Hepatocyte (in vitro differentiated cells): Measurements from ENCODE around the gene ELL. TPM values are rescaled to one million over a fixed set of nuclear protein-coding genes. Genes with fewer than 3 reads are reported as not detected.

Experiments
- DNase-seq: peaks from one replicate; pipeline ENCODE4 v3.0.0-alpha.2; 2016; ENCODE audit warnings: low spot score
- H2AFZ ChIP-seq: fragments of 200-600 bp; sonication (generic); 2 replicates; pipeline ENCODE4 v1.6.0; 2016; ENCODE audit warnings: antibody characterized with exemption, mild to moderate bottlenecking
- H3K27ac ChIP-seq: fragments of 200-600 bp; sonication (generic); 2 replicates; pipeline ENCODE4 v1.5.1; 2016; ENCODE audit warnings: mild to moderate bottlenecking
- H3K27me3 ChIP-seq: fragments of 200-600 bp; sonication (generic); 2 replicates; pipeline ENCODE4 v1.6.1; 2016
- H3K36me3 ChIP-seq: fragments of 200-600 bp; sonication (generic); replicated peaks from 2 replicates; pipeline ENCODE4 v1.5.1; 2016; ENCODE audit warnings: low read depth; ENCODE audit not compliant: insufficient read depth
- H3K4me1 ChIP-seq: fragments of 200-600 bp; sonication (generic); 2 replicates; pipeline ENCODE4 v1.5.1; 2016; ENCODE audit warnings: mild to moderate bottlenecking, moderate library complexity; ENCODE audit not compliant: insufficient read depth
- H3K4me2 ChIP-seq: fragments of 200-600 bp; sonication (generic); 2 replicates; pipeline ENCODE4 v1.6.0; 2016
- H3K4me3 ChIP-seq: fragments of 200-600 bp; sonication (generic); 2 replicates; pipeline ENCODE4 v1.5.1; 2016; ENCODE audit warnings: mild to moderate bottlenecking
- H3K79me2 ChIP-seq: fragments of 200-600 bp; sonication (generic); 2 replicates; pipeline ENCODE4 v1.6.0; 2017; ENCODE audit warnings: mild to moderate bottlenecking
- H3K9me2 ChIP-seq: fragments of 200-600 bp; sonication (generic); replicated peaks from 2 replicates; pipeline ENCODE4 v1.6.0; 2017; ENCODE audit warnings: mild to moderate bottlenecking; ENCODE audit not compliant: insufficient read depth
- H3K9me3 ChIP-seq: fragments of 200-600 bp; sonication (generic); 2 replicates; pipeline ENCODE4 v1.5.1; 2016; ENCODE audit warnings: low read depth, mild to moderate bottlenecking
- H4K20me1 ChIP-seq: fragments of 200-600 bp; sonication (generic); 2 replicates; pipeline ENCODE4 v1.6.0; 2016; ENCODE audit warnings: mild to moderate bottlenecking; ENCODE audit not compliant: insufficient read depth, poor library complexity, severe bottlenecking
- CTCF ChIP-seq: fragments of 200-600 bp; sonication (generic); IDR thresholded peaks from 2 replicates; pipeline ENCODE4 v1.5.1; 2016; ENCODE audit warnings: antibody characterized with exemption, mild to moderate bottlenecking; ENCODE audit not compliant: poor library complexity
- EZH2 ChIP-seq: fragments of 200-600 bp; sonication (generic); IDR thresholded peaks from 2 replicates; pipeline ENCODE4 v1.6.1; 2016; ENCODE audit warnings: antibody characterized with exemption, mild to moderate bottlenecking, borderline replicate concordance
- EZH2phosphoT487 ChIP-seq: fragments of 200-600 bp; sonication (generic); IDR thresholded peaks from one replicate; pipeline ENCODE4 v1.6.1; 2018; ENCODE audit warnings: antibody characterized with exemption, mild to moderate bottlenecking, low read depth, moderate library complexity; ENCODE audit not compliant: unreplicated experiment, severe bottlenecking
- WGBS: methylation state at CpG from one replicate; pipeline ENCODE4 v1.1.6; 2016; ENCODE audit warnings: low lambda C conversion rate; ENCODE audit errors: missing lambda C conversion rate; 5-methylcytosine and 5-hydroxymethylcytosine counted together
- polyA plus RNA-seq: library from polyadenylated mRNA; unstranded; fragments of >200 nt; fragmentation: Nextera tagmentation; extraction: Ambion mirVana; gene quantifications from 2 replicates; pipeline ENCODE4 v1.2.1, GENCODE V29; 2016
- total RNA-seq: library from RNA; depleted of rRNA; stranded (reverse); fragments of >200 nt; gene quantifications from 2 replicates; pipeline ENCODE4 v1.2.3, GENCODE V29; 2014

The ELL gene
- total and polyA plus RNA-seq, 2 experiments from 2014 or later = 11.0 to 15.0 TPM

GRCh38 chr19:18430417-18431144, 91.3 kb downstream of the ELL start:
- no peak for DNase-seq
- no peak overlapping the region for H3K27ac ChIP-seq

GRCh38 chr19:18429717-18430416, 92.0 kb downstream of the ELL start:
- Histone ChIP-seq H4K20me1 (peaks cover 7% of the 10 kb centered on the region), H3K4me2 (peak overlapping the region; percentile 78), H2AFZ (no peak overlapping the region), H3K4me3 (peak overlapping the region; percentile 2), H3K9me2 (no peaks in the 10 kb centered on the region), H3K27me3 (no peaks in the 10 kb centered on the region), H3K27ac (peak overlapping the region; percentile 88), H3K9me3 (no peaks in the 10 kb centered on the region), H3K36me3 (no peaks in the 10 kb centered on the region), H3K79me2 (peaks cover 39% of the 10 kb centered on the region), H3K4me1 (peaks cover 42% of the 10 kb centered on the region)
- TF ChIP-seq EZH2phosphoT487 (no peak), EZH2 (no peak), CTCF (no peak)
- 48% methylated on average over 7 of the region's 13 CpGs for WGBS
- DNase-seq = no peak

More at GRCh38 chr19:18430417-18431144, 91.3 kb downstream of the ELL start:
- Histone ChIP-seq H3K4me1 (peaks cover 42% of the 10 kb centered on the region), H3K36me3 (no peaks in the 10 kb centered on the region), H3K4me2 (peak overlapping the region; percentile 78), H2AFZ (no peak overlapping the region), H3K27me3 (no peaks in the 10 kb centered on the region), H3K9me3 (no peaks in the 10 kb centered on the region), H3K9me2 (no peaks in the 10 kb centered on the region), H4K20me1 (peaks cover 6% of the 10 kb centered on the region), H3K4me3 (no peak overlapping the region), H3K79me2 (peaks cover 33% of the 10 kb centered on the region)
- no peak for TF ChIP-seq EZH2phosphoT487
- WGBS = 87% methylated on average over 17 of the region's 21 CpGs

- Histone ChIP-seq H3K27me3 (no peaks in the 10 kb centered on the region), H3K27ac (peak overlapping the region; percentile 88), H3K4me1 (peaks cover 40% of the 10 kb centered on the region), H3K4me2 (peak overlapping the region; percentile 78), H2AFZ (no peak overlapping the region), H4K20me1 (peaks cover 11% of the 10 kb centered on the region), H3K36me3 (no peaks in the 10 kb centered on the region), H3K79me2 (peaks cover 43% of the 10 kb centered on the region), H3K9me3 (no peaks in the 10 kb centered on the region), H3K9me2 (no peaks in the 10 kb centered on the region), H3K4me3 (peak overlapping the region; percentile 28)
- peak; percentile 93 for DNase-seq
- 4% methylated on average over 50 of the region's 77 CpGs for WGBS
- TF ChIP-seq CTCF = no peak
Observed at GRCh38 chr19:18428787-18429674, 92.8 kb downstream of the ELL start.
